ENCODE results near the gene ITGB4.
"Not testable (repeated sequence)": the region's sequence is repeated elsewhere in the genome, so short reads cannot be mapped to it uniquely, and the experiment has no call there.

Gene ITGB4

DNA sequence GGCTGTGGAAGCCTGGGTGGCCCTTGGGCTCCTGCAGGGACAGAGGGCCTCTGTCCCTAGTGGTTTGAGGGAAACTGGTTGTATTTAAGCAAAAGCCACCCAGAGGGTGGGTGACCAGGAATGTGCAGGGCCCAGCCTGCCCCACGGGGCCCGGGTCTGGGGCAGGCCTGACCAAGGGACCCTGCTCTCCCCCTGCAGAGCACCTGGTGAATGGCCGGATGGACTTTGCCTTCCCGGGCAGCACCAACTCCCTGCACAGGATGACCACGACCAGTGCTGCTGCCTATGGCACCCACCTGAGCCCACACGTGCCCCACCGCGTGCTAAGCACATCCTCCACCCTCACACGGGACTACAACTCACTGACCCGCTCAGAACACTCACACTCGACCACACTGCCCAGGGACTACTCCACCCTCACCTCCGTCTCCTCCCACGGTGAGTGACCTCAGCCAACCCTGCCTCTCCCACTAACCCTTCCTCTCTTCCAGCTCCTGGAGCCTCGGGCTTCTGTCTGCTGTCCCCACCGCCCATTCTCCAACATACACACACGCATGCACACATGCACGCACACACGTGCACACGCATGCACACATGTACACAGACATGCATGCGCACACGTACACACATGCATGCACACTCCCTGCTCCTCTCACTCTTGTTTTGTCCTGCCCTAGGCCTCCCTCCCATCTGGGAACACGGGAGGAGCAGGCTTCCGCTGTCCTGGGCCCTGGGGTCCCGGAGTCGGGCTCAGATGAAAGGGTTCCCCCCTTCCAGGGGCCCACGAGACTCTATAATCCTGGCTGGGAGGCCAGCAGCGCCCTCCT is 33.3 kb downstream of the ITGB4 start:
- no peak for DNase-seq

- no peak for DNase-seq
These were observed 34.1 kb downstream of the ITGB4 start for GRCh38 chr17:75755205-75755901.

DNA sequence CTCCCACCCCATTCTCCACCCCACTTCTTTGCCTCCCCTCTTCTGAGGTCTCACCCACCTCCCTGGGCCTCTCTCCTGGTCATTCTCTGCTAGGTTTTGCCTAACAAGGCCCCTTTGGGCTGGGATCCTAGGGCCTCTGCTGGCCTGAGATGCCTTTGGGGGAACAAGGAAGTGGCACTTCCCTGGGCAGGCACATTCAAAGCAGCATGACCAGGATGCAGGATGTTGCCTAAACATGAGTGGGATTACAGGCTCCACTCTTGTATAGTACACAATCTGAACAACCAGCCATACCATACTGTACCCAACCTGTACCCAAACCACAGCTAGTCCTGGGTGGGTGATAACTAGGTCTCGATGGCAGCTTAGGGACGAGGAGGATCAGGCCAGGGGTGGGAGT is 34.7 kb downstream of the ITGB4 start:
- DNase-seq = no peak

- no peak for DNase-seq
These were observed 35.3 kb downstream of the ITGB4 start for GRCh38 chr17:75756451-75757085.

GRCh38 chr17:75757086-75757681 is 35.9 kb downstream of the ITGB4 start:
- DNase-seq = no peak

GRCh38 chr17:75758131-75758905 is 37.1 kb downstream of the ITGB4 start:
- no peak for DNase-seq

- DNase-seq = no peak
These were observed 38.2 kb downstream of the ITGB4 start for GRCh38 chr17:75759457-75759856.

DNA sequence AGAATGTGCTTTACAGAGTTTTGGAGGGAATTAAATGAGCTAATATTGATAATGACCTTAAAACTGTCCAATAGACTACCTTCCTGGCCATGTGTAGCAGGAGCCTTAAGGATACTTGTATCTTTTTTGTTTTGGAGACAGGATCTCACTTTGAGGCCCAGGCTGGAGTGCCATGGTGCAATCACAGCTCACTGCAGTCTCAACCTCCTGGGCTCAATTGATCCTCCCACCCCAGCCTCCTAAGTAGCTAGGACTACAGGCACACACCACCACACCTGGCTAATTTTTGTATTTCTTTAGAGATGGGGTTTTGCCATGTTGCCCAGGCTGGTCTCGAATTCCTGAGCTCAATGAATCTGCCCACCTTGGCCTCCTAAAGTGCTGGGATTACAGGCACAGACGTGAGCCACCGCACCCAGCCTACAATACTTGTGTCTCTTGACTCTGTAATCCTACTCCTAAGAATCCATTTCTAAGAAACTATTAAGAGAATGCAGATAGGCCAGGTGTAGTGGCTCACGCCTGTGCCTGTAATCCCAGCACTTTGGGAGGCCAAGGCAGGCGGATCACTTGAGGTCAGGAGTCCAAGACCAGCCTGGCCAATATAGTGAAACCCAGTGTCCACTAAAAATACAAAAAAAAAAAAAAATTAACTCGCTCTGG is 38.9 kb downstream of the ITGB4 start:
- DNase-seq = not testable (repeated sequence)

DNA sequence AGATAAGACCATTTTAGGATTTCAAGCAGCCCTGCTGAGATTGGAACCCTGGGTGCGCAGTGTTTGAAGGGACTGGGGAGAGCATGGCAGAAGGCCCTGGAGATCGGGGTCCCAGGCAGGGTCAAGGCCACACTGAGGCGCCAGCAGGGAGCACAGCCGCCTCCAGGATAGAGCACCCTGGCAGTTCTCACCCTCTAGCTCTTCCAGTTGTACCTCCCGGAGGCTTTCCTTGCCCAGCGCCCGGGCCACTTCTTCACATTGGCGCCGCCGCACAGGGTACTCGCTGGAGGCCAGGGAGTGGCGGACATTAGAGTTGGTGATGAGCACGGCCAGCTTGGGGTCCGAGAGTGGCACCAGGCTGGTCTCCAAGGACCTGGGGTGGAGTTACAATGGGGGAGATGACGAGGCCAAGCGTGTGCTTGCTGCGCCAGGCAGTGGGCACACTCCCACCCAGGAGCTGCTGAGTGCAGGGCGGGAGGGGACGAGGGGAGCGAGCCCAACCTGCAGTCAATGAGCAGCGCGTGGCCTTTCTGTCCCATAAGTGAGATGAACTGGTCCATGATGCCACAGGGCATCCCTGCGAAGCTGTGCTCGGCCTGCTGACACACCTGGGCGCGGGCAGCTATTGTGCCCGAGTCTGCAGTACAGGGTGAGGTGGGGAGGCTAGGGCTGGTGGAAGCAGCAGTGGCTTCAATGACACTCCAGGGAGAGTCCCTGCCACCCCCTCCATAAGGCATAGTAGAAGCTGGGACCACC is 41.4 kb downstream of the ITGB4 start:
- no peak for DNase-seq

DNA sequence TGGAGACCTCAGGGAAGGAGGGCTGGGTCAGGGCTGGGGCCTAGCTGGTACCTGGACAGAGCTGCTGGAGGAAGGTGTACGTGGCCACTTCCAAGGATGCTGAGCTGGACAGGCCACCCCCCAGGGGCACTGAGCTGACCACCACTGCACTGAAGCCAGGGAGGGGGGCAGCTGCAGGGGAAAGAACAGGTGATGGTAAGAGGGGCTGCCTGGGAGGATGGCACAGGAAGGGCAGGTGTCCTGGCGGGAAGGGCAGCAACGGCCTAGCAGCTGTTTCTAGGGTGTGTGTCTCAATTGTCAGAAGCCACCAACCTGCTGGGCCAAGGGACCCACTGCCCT is 42.0 kb downstream of the ITGB4 start:
- DNase-seq = no peak

GRCh38 chr17:75763613-75764416 is 42.6 kb downstream of the ITGB4 start:
- no peak for DNase-seq

- DNase-seq = no peak
These were observed 43.1 kb downstream of the ITGB4 start for GRCh38 chr17:75764417-75764710.

DNA sequence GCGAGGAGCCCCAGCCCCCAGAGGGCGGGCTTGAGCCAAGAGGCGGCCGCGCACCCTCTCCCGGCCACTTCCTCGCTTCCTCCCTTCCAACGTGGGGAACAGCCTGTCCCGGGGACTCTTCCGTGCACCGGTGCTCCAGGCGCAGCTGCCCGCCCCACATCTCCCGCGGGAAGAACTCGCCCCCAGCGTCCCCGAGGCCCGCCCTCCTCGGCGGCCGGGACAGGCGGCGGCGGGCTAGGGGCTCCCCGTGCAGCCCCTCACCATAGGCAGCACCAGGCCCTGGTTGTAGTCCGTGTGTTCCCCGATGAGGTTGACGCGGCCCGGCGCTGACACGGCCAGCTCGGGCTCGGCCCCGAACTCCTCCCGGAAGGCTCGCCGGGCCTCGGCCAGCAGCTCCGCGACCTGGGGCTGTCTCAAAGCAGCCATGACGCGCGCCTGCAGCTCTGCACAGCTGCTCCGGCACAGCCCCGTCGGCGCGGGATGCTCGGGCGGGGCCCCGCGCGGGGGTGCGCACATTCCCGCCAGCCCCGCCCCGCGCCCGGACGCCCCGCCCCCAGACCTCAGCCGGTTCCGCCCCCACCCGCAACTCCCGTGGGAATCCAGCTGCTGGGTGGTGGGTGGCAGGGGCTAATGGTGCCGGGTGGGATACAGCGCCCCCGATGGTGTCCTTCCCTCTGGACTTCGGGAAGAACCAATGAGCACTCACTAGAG is 43.6 kb downstream of the ITGB4 start, which contains the start of gene GALK1:
Gene GALK1, minus strand, starts transcription at position 482 of the 711 bp plus-strand sequence. Its CDS starts 56 bp downstream, at position 426.
- DNase-seq = peak; percentile 57

DNA sequence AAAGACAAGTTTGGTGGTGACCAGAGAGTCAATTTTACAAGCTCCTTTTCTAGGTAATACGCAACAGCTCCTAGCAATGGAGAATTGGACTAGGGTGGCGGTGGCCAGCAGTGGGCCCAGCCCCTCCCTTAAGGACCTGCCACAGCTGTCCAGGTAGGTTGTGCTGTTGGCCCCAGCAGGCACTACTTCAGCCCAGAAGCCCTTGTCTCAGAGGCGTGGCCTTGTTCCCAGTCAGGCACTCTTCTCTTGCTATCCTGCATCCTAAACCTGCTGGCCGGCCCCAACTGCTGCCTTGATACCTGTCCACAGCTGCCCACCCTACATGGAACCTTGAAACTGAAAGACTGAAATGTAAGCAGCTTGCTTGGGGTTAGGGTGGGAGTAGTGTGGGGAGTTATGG is 44.7 kb downstream of the ITGB4 start:
- DNase-seq = no peak

- DNase-seq = no peak
These were observed 46.6 kb downstream of the ITGB4 start for GRCh38 chr17:75767881-75768280.

GRCh38 chr17:75769536-75769935 is 48.3 kb downstream of the ITGB4 start:
- DNase-seq = no peak

DNA sequence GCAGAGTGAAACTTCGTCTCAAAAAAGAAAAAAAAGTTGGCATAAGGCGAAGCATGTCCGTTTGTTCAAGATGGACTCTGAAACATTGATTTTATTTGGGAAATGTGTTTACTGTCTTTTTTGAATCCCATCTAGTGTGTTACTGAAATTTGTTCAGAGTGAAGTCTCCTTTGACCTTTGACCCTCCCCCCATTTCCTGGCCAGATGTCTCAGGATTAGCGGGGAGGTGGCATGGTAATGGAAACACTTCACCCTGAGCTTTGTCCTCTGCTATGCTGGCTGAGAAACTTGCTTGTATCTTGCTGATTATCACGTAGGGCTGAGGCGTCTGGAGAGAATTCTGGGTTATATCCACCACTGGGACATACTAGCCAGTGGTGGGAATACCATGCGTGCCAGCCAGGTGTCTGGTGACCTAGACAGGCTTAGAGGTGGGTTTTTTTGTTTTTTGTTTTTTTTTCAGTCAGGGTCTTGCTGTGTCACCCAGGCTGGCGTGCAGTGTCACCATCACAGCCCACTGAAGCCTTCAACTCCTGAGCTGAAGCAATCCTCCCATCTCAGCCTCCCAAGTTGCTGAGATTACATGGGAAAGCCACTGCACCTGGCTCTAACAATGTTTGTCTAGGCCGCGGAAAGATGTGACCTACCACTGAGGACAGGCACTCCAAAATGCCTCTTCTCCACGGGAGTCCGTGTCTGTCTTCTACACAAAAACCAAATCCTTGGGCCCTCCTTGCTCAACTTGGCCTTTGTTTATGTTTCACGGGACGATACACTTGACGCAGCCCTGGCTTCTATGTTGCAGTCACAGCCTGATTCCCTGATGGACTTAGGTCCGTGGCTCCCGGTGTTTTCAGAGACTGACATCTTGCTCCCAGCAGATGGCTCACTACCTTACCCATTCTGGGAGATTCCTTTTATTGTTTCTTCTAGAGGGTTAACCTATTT is 50.3 kb downstream of the ITGB4 start:
- DNase-seq = no peak

- DNase-seq = no peak
These were observed 52.0 kb downstream of the ITGB4 start for GRCh38 chr17:75773121-75773807.

All from fibroblast of skin of right quadriceps (primary cell).